GM19240 (cell line): ENCODE data around the gene PCDH1.
"Not testable (repeated sequence)": the region's sequence is repeated elsewhere in the genome, so short reads cannot be mapped to it uniquely, and the experiment has no call there.

Experiments
- DNase-seq: peaks from one replicate; pipeline ENCODE4 v3.0.0; 2011; ENCODE audit warnings: low spot score; ENCODE audit not compliant: insufficient read length

PCDH1 gene

GRCh38 chr5:141878186-141878710 lies at the start of gene PCDH1:
TSS of gene PCDH1 (minus strand) at chr5:141878410. CDS start at chr5:141878262, 148 bp downstream.
- no peak for DNase-seq

GRCh38 chr5:141926434-141926833 lies 48.2 kb upstream of the PCDH1 start:
- DNase-seq, result no peak

GRCh38 chr5:141923448-141924313 lies 45.5 kb upstream of the PCDH1 start, which contains the start of gene DELE1:
TSS of gene DELE1 (plus strand) at chr5:141923871. CDS start at chr5:141923942, 71 bp downstream.
- DNase-seq, result peak; percentile 89

- DNase-seq, result not testable (repeated sequence)
Measured at GRCh38 chr5:141922827-141923447, 44.7 kb upstream of the PCDH1 start.

GRCh38 chr5:141920771-141921170 lies 42.6 kb upstream of the PCDH1 start:
- DNase-seq, result no peak

- no peak for DNase-seq
Measured at GRCh38 chr5:141919218-141920119, 41.3 kb upstream of the PCDH1 start.

- no peak for DNase-seq
Measured at GRCh38 chr5:141917760-141918159, 39.5 kb upstream of the PCDH1 start.

- no peak for DNase-seq
Measured at GRCh38 chr5:141916522-141916921, 38.3 kb upstream of the PCDH1 start.

- no peak for DNase-seq
Measured at GRCh38 chr5:141915881-141916336, 37.7 kb upstream of the PCDH1 start.

GRCh38 chr5:141914797-141915196 lies 36.6 kb upstream of the PCDH1 start:
- no peak for DNase-seq

GRCh38 chr5:141914199-141914743 lies 36.1 kb upstream of the PCDH1 start:
- no peak for DNase-seq

GRCh38 chr5:141913560-141914198 lies 35.5 kb upstream of the PCDH1 start:
- DNase-seq, result no peak

GRCh38 chr5:141910271-141910673 lies 32.1 kb upstream of the PCDH1 start:
- DNase-seq, result no peak

GRCh38 chr5:141909212-141909611 lies 31.0 kb upstream of the PCDH1 start:
- no peak for DNase-seq

- no peak for DNase-seq
Measured at GRCh38 chr5:141908796-141909195, 30.6 kb upstream of the PCDH1 start.

GRCh38 chr5:141906972-141907371 lies 28.8 kb upstream of the PCDH1 start:
- no peak for DNase-seq

- DNase-seq, result no peak
Measured at GRCh38 chr5:141906517-141906916, 28.3 kb upstream of the PCDH1 start.

- no peak for DNase-seq
Measured at GRCh38 chr5:141904551-141904950, 26.3 kb upstream of the PCDH1 start.

GRCh38 chr5:141903261-141903660 lies 25.1 kb upstream of the PCDH1 start:
- no peak for DNase-seq

GRCh38 chr5:141902015-141902814 lies 24.0 kb upstream of the PCDH1 start:
- DNase-seq, result no peak
